ENCODE results near the gene NCOA6.

- TF ChIP-seq CTCF (IDR thresholded peaks at IDR 0.05; ENCODE audit: low read length) (no peak), EZH2 (IDR thresholded peaks at IDR 0.05; ENCODE audit: borderline replicate concordance, low read length) (no peak)
Measured at GRCh38 chr20:34808583-34808982, 16.9 kb downstream of the NCOA6 start.
